Cardiac septum (tissue), 1 donor: ENCODE measurements around the gene EPB41L2. TPM values are rescaled to one million over a fixed set of nuclear protein-coding genes. Genes with fewer than 3 reads are reported as not detected.
"Not testable (repeated sequence)": the region's sequence is repeated elsewhere in the genome, so short reads cannot be mapped to it uniquely, and the experiment has no call there.

Experiments used
- DNase-seq: peaks from one replicate; pipeline ENCODE4 v3.0.0-alpha.2; 2020; ENCODE audit warnings: low spot score
- intact Hi-C: fragments of 100-400 bp; cut with DNase I; formaldehyde crosslinking; loops from one replicate; pipeline ENCODE4 v1.14.0; 2022
- long read RNA-seq: library from polyadenylated mRNA; unstranded; transcript quantifications from one replicate; pipeline ENCODE4 v2.0.0, GENCODE V29; 2021
- total RNA-seq: library from RNA; stranded (reverse); fragmentation: NEBNext Ultra II Directional; extraction: Animal tissue kit (Norgen Biotek cat#: 25700); gene quantifications from one replicate; pipeline ENCODE4 v1.2.1, GENCODE V29; 2021
- donor health status: DM: no; HTN: no; CAD: no.

Gene EPB41L2
- total RNA-seq: 54.1 TPM
- long read RNA-seq, full-length matches to known transcripts: 3 of 9 reads
- long read RNA-seq, partial matches to known transcripts: 1 of 9 reads
- long read RNA-seq, other reads (novel, unspliced or antisense): 5 of 9 reads

DNA sequence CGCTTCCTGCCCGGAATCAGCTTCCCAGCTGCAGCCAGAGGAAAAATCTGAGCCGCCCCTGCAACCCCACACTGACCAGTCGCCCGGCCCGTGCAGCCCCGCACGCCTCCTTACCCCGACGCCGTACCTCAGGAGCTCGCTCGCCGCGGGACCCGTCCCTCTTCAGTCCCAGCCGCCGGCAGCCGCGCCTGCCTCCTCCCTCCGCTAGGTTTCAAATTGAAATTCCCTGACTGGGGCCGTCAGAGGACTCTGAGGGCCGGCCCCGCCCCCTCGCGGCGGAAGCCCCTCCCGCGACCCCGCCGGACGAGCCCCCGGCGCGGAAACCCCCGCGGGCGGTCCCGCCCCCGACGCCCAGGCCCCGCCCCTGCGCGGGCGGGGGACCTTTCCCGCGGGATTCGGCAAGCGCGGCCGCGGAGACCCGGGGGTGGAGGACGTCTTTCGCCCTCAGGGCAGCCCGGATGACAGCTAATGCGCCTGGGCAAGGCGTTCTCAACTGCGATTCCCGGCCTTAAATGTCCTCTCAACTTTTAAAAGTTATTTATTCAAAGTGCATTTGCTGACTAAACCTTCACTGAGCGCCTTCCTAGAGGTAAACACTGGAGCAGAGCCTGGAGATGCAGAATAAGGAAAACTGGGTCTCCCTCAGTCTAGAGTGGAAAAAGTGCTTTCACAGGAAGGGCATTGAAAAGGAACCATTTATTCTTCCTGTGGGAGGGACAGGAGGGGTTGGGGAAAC, at the start of gene EPB41L2:
Gene EPB41L2, minus strand, starts transcription at position 218 of the 736 bp plus-strand sequence. CDS start 106,760 bp downstream, outside the sequence.
- peak; percentile 89 for DNase-seq
- intact Hi-C loops: loop anchor here (5.0 to 10.0 kb wide), 2 partner anchors 52 to 176 kb away; no protein-coding TSS in a partner anchor

DNA sequence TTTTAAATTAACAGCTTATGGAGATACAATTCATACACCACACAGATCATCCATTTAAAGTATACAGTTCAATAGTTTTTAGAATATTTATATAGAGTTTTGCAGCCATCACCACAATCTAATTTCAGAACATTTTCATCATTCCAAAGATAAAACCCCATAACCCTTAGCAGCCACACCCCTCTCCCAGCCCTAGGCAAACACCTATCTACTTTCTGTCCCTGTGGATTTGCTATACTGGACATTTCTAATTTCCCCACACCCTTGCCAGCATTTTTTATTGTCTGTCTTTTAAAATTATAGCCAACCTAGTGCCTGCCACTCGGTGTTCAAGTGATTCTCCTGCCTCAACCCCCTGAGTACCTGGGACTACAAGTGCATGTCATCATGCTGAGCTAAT, 49.2 kb upstream of the EPB41L2 start:
- no peak for DNase-seq
- intact Hi-C loops: loop anchor here (10.0 kb wide), 1 partner anchor 47 kb away; the partner anchor contains the start of gene EPB41L2

DNA sequence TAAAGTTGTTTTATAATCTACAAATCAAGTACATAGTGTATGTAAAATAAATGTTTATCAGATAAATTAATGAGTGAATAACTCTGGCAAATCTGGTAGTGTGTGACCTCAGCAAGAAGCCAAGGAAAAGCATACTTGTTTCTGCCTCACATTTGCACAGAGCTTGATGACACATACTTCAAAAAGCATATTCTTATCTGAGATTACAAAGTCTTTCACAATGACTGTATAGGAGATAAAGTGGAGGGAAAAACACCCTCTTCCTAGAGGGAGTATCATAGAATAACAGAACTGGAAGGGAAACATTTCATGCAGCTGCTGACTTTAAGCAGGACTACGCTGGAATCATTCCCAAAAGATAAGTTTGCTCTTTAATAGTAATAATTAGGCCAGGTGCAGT, 44.1 kb upstream of the EPB41L2 start:
- intact Hi-C loops: no loop called here

DNA sequence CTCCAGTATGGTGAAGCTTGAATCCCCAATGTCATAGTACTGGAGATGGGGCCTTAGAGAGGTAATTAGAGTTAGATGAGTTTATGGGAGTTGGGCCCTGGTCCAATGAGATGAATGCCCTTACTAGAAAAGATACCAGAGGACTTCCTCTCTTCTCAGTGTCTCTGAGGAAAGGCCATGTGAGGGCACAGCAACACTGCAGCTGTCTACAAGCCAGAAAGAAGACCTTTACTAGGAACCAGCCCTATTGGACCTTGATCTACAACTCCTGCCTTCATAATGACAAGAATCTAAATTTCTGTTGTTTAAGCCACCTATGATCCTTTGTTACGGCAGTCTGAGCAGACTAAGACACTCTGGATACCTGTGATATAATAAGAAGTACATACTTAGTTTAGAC, 40.9 kb upstream of the EPB41L2 start:
- intact Hi-C loops: no loop called here
- no peak for DNase-seq

More for the DNA sequence above, 44.1 kb upstream of the EPB41L2 start:
- DNase-seq: no peak

DNA sequence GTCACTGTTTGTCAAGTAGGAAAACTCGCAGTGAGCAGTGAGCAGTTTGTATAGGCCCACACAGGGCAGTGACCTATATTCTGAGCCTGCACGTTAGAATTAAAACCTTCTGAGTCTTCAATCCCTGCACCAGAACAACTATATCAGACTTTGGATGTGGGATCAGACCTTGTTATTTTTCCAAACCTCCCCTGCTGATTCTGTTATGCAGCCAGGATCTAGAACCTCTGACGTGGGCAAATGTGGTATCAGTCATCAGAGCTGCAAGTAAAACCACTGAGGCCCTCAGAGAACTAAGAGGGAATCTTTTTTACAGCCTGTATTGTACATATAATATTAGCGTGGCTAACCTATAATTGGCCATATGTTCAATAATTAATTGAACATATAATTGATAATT, 40.3 kb upstream of the EPB41L2 start:
- DNase-seq: no peak
- intact Hi-C loops: no loop called here

DNA sequence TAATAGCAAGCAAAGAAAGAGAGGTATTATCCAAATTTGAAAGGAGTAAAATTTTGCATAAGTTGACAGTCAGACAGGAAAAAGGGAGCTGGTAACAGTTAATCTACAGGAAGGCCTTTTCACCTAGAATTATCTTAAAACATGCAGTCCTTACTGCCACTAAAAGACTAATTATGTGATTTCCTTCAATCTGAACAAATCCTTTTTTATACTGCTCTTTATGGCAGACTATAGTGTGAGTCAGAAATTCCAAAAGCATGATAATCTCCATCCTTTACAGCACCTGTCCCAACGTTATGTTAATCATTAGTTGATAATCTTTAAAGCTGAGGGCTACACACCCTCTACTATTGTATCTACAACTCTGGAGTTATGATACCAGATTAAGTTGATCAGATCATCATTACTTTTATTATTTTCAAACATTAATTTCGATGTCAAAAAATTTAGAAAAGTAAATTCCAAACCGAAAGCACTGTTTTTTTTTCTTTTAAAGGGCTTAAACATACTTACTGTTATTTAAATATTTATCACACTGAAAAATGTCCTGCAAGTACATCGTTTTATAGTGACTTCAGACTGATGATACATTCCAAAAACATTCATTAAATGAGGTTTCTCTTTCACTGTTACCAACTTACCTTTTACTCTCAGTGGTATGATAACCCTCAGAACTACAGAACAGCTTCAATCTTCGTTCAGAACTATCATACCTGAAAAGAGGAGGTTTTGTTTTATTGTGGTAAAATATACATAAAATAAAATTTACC, 39.1 kb upstream of the EPB41L2 start:
- no peak for DNase-seq
- intact Hi-C loops: no loop called here

DNA sequence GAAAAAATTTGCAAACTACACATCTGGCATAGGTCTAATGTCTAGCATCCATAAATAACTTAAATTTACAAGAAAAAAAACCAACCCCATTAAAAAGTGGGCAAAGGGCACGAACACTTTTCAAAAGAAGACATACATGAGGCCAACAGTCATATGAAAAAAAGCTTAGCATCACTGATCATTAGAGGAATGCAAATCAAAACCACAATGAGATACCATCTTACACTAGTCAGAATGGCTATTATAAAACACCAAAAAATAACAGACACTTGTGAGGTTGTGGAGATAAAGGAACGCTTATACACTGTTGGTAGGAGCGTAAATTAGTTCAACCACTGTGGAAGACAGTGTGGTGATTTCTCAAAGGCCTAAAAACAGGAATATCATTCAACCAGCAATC, 33.7 kb upstream of the EPB41L2 start:
- intact Hi-C loops: no loop called here
- DNase-seq: no peak

DNA sequence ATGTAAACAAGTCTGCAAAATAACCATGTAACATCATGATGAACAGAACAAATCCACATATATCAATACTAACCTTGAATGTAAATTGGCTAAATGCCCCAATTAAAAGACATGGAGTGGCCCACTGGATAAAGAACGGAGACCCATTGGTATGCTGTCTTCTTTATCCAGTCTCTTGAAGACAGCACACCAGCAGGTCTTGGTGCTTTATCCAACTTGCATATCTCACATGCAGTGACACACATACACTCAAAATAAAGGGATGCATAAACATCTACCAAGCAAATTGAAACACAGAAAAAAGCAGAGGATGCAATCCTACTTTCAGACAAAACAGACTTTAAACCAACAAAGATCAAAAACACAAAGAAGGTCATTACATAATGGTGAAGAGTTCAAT, 30.3 kb upstream of the EPB41L2 start:
- intact Hi-C loops: no loop called here
- no peak for DNase-seq

DNA sequence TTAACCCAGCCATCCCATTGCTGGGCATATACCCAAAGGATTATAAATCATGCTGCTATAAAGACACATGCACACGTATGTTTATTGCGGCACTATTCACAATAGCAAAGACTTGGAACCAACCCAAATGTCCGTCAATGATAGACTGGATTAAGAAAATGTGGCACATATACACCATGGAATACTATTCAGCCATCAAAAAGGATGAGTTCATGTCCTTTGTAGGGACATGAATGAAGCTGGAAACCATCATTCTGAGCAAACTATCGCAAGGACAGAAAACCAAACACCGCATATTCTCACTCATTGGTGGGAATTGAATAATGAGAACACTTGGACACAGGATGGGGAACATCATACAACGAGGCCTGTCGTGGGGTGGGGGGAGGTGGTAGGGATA, 28.9 kb upstream of the EPB41L2 start:
- DNase-seq, intact Hi-C loops: not testable (repeated sequence)

DNA sequence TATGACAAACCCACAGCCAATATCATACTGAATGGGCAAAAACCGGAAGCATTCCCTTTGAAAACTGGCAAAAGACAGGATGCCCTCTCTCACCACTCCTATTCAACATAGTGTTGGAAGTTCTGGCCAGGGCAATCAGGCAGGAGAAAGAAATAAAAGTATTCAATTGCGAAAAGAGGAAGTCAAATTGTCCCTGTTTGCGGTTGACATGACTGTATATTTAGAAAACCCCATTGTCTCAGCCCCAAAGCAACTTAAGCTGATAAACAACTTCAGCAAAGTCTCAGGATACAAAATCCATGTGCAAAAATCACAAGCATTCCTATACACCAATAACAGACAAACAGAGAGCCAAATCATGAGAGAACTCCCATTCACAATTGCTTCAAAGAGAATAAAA, 27.3 kb upstream of the EPB41L2 start:
- DNase-seq, intact Hi-C loops: not testable (repeated sequence)

DNA sequence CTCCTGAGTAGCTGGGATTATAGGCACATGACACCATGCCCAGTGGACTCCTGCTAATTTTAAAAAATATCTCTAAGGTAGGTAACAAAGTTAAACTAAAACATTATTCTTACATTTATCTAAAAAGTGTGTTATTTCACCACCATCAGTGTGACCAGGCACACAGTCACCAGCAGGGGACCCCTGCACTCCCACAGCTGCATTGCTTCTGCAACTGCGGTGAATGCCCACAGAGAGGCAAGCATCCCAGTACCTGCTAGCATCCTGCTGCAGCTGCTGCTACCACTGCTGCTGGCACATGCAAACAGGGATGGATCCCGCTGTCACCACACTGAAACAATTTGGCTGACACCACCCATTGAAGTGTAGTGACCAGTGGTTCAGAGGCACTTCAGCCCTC, 21.9 kb upstream of the EPB41L2 start:
- intact Hi-C loops: no loop called here

DNA sequence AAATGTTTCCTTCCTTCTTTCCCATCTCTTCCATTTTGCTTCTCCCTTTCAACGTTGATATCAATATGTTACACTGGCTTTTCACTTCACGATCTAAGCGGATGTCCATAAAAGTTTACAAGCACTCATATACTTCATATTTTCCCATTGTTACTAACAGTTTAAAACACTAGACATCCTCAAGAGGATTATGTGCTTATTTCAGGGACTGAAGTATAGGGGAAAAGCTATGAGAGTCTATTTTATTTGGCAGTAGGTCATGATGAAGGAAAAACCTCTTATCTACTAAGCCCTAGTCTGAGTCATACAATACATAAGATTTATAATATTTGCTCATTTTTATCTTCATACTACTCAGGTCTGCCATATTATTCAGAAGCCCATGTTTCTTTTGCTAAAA, 20.6 kb upstream of the EPB41L2 start:
- intact Hi-C loops: no loop called here
- no peak for DNase-seq

More for the DNA sequence above, 21.9 kb upstream of the EPB41L2 start:
- no peak for DNase-seq

DNA sequence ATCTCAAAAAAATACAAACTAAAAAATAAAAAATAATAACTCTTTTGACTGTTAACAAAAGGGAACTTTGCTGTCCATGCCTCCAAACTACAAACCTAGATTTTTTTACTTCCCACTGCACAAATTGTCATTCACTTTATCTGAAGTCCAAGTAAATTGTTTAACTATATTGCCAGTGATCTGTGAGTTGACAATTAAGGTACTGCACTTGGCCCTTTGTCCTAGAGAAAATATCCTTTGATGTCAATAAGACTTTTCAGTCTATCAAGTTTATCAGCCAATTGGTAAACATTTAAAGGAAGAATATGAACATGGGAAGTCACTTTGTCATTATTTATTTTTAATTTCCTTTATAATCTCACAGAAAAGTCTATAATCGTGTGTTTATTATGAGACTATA, 19.3 kb upstream of the EPB41L2 start:
- no peak for DNase-seq
- intact Hi-C loops: no loop called here

DNA sequence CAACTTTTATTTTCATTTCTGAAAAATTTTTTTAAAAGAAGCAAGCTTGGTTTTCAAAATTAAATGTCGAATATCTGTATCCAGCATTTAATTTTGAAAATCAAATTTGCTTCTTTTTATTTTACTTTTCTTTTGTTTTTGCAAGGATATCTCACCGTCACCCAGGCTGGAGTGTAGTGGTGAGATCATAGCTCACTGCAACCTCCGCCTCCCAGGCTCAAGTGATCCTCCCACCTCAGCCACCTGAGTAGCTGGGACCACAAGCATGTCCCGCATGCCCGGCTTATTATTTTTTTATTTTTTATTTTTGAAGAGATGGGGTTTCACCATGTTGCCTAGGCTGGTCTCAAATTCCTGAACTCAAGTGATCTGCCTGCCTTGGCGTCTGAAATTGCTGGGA, 17.0 kb upstream of the EPB41L2 start:
- no peak for DNase-seq
- intact Hi-C loops: no loop called here

DNA sequence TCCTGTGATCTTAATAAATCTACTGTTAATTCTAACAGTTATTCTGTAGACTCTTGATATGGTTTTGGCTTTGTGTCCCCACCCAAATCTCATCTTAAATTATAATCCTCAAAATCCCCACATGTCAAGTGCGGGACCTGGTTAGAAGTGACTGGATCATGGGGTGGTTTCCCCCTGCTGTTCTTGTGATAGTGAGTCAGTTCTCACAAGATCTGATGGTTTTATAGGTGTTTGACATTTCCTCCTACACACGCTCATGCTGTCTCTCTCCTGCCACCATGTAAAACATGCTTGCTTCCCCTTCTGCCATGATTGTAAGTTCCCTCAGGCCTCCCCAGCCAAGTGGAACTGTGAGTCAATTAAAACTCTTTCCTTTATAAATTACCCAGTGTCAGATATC, 10.5 kb upstream of the EPB41L2 start:
- intact Hi-C loops: no loop called here
- no peak for DNase-seq

DNA sequence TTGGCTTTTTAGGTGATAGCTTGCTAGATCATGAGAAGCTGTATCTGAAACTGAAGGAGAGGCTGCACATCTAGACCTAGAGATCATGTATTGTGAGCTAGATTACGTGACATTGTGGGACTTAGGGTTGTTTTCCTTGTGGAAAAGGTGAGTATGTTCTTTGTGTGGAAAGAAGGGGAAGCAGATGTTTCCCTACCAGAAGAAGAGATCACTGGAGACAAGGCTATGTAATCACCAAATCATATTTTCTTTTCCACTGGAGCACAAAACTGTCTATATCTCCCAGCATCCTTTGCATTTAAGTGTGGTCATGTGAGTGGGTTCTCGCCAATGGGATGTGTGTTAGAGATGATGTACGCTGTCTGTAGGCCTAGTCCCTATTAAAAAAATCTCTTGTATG, 7.0 kb upstream of the EPB41L2 start:
- no peak for DNase-seq
- intact Hi-C loops: no loop called here

DNA sequence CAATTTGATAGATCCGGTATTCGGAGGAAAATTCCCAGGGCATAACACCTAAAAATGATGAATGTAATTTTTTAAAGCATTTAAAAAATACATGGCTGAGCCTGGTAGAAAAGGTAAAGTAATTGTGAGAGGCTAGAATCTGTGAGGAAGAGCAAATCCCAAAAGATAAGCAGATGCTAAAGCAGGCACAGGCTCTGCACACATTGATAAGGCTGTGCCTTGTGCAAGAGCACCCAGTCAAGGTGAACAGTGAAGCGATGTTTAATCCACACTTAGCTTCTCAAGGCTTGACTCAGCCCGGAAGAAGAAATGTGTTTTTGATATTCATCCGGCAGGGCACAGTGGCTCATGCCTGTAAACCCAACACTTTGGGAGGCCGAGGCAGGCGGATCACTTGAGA, 5.1 kb upstream of the EPB41L2 start:
- DNase-seq: no peak
- intact Hi-C loops: loop anchor here (10.0 kb wide), 1 partner anchor 47 kb away; no protein-coding TSS in a partner anchor

DNA sequence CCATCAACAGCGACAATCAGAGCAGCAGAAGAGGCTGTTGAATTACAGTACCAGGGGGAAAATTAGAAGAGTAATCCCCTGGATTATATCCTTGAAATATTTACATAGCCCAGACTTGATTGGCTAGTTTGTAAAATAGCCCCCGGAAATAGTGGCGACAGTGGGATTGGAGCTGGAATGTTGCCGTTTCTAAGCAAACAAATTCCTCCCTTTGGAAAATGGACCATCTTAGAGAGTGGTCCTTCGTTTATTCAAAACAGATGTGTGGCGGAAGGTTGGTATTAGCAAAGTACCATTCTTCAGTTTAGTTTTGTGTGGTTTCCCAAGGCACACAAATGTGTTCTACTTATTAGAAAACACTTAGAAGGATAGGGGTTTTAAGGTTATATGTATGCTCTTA, 4.5 kb upstream of the EPB41L2 start:
- intact Hi-C loops: loop anchor here (10.0 kb wide), 1 partner anchor 47 kb away; no protein-coding TSS in a partner anchor
- no peak for DNase-seq

DNA sequence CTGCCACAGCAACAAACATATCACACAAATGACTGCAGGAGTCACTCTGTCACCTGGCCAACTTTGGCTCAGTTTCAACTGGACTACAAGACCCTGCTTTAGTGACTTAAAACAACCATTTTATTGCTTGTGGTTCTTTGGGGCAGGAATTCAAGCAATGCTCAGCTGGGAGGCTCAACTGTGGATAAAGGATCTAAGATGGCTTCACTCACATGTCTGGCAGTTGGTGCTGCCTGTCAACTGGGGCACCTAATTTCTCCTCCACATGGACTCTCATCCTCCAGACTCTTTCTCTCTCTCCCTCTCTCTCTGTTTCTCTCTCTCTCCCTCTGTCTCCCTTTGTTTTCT, 2.8 kb upstream of the EPB41L2 start:
- intact Hi-C loops: loop anchor here (10.0 kb wide), 1 partner anchor 49 kb away; no protein-coding TSS in a partner anchor
- no peak for DNase-seq

DNA sequence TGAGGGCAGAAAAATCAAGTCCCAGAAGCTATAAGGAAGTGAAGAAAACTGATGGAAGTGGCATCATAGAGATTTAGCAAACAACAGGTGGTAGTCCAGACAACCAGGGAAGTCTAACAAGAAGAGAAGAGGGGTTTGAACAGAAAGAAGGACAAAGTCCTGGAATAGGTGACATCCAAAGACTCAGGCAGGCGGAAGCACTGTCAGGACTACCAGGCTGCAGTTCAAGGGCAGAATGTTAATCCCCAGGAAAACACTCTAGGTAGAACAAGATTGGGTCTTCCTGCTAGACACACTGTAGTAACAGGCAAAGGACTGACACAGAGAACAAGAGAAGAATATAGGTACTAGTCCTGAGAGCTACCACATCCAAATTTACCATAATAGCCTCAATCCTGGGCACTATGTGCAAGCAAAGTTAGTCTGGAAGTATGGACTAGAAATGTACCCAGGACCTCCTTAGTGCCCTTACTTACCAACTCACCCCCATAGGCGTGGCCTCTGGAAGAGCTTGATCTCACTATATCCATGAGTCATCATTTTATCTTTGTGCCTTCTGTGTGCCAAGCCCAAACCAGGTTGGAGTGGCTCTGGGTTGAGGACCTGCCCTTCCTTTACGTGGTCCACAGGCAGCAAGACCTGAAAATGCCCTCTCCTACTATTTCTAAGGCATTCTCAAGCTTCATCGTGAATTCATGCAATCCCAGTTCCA, 2.2 kb upstream of the EPB41L2 start:
- DNase-seq: no peak
- intact Hi-C loops: loop anchor here (10.0 kb wide), 1 partner anchor 50 kb away; no protein-coding TSS in a partner anchor
